CD14-positive monocyte (primary cell): ENCODE results near the gene CCDC149. TPM values are rescaled to one million over a fixed set of nuclear protein-coding genes. Genes with fewer than 3 reads are reported as not detected.

ENCODE experiments used
- DNase-seq, 3 donors: peaks; one replicate each; pipeline ENCODE4 v3.0.0-alpha.2; 2011 to 2022
- H2AFZ ChIP-seq: 2 replicates; pipeline ENCODE4 v1.6.0; 2012; ENCODE audit warnings: mild to moderate bottlenecking, low read depth, low read length, inconsistent platforms; ENCODE audit not compliant: insufficient read depth, poor library complexity, severe bottlenecking
- H3K27ac ChIP-seq, 2 donors: 1 replicate in 1 of 2; 2 replicates in 1 of 2; pipeline ENCODE4 v1.5.1; 2012 to 2013; ENCODE audit warnings: low read length in 2 of 2, control low read depth in 1 of 2, inconsistent platforms in 1 of 2, low read depth in 1 of 2, mild to moderate bottlenecking in 1 of 2
- H3K27me3 ChIP-seq, 2 donors: one replicate each; pipeline versions ENCODE4 v1.6.0 to v1.6.1; 2011 to 2013; ENCODE audit warnings: low read length in 2 of 2; ENCODE audit not compliant: control insufficient read depth in 2 of 2, insufficient read depth in 2 of 2
- H3K36me3 ChIP-seq, 2 donors: replicated peaks in 1 of 2; 1 replicate in 1 of 2; 2 replicates in 1 of 2; pipeline versions ENCODE4 v1.5.1 to v1.6.1; 2012 to 2013; ENCODE audit warnings: low read length in 2 of 2, control low read depth in 1 of 2, inconsistent platforms in 1 of 2, mild to moderate bottlenecking in 1 of 2; ENCODE audit not compliant: insufficient read depth in 2 of 2, control insufficient read depth in 1 of 2
- H3K4me1 ChIP-seq, 2 donors: 1 replicate in 1 of 2; 2 replicates in 1 of 2; pipeline versions ENCODE4 v1.5.1 to v1.6.1; 2012 to 2013; ENCODE audit warnings: low read length in 2 of 2, control low read depth in 1 of 2, inconsistent platforms in 1 of 2, mild to moderate bottlenecking in 1 of 2, moderate library complexity in 1 of 2; ENCODE audit not compliant: insufficient read depth in 2 of 2, control insufficient read depth in 1 of 2
- H3K4me2 ChIP-seq: replicated peaks from 2 replicates; pipeline ENCODE3; 2012; ENCODE audit warnings: low read length, moderate library complexity, mild to moderate bottlenecking; ENCODE audit not compliant: poor library complexity, severe bottlenecking; ENCODE audit errors: extremely low read depth
- H3K4me3 ChIP-seq, 3 experiments: fragments of 200-600 bp in 1 of 3; sonication (generic) in 1 of 3; replicated peaks in 1 of 3; 1 replicate in 2 of 3; 2 replicates in 1 of 3; pipeline ENCODE4 v1.5.1; 2011 to 2013; ENCODE audit warnings: low read length in 3 of 3, mild to moderate bottlenecking in 3 of 3, control low read depth in 2 of 3, low read depth in 2 of 3, inconsistent platforms in 1 of 3, moderate library complexity in 1 of 3
- H3K79me2 ChIP-seq: 2 replicates; pipeline ENCODE4 v1.6.0; 2012; ENCODE audit warnings: mild to moderate bottlenecking, control low read depth, inconsistent platforms, low read length, moderate library complexity; ENCODE audit not compliant: insufficient read depth
- H3K9ac ChIP-seq: 2 replicates; pipeline ENCODE4 v1.6.0; 2017; ENCODE audit warnings: low read length, mild to moderate bottlenecking; ENCODE audit not compliant: insufficient read depth, poor library complexity, severe bottlenecking
- H3K9me3 ChIP-seq, 2 donors: replicated peaks in 1 of 2; 1 replicate in 1 of 2; 2 replicates in 1 of 2; pipeline versions ENCODE4 v1.5.1 to v1.6.1; 2012 to 2013; ENCODE audit warnings: low read length in 2 of 2, control low read depth in 1 of 2; ENCODE audit not compliant: control insufficient read depth in 1 of 2, insufficient read depth in 1 of 2
- H4K20me1 ChIP-seq: 2 replicates; pipeline ENCODE4 v1.6.0; 2012; ENCODE audit warnings: mild to moderate bottlenecking, low read length, control low read depth, moderate library complexity; ENCODE audit not compliant: insufficient read depth
- H3K27ac Mint-ChIP-seq, 7 donors: one replicate each; pipeline ENCODE4 v1.8.0; 2020; ENCODE audit warnings: mild to moderate bottlenecking in 7 of 7, mixed read lengths in 7 of 7, moderate library complexity in 6 of 7, inconsistent platforms in 2 of 7
- H3K27me3 Mint-ChIP-seq, 3 donors: one replicate each; pipeline ENCODE4 v1.8.0; 2021 to 2022; ENCODE audit warnings: low read depth in 3 of 3, mild to moderate bottlenecking in 3 of 3, mixed read lengths in 3 of 3, moderate library complexity in 3 of 3, inconsistent platforms in 1 of 3
- H3K36me3 Mint-ChIP-seq, 2 donors: one replicate each; pipeline ENCODE4 v1.8.0; 2020; ENCODE audit warnings: mixed read lengths in 2 of 2, inconsistent platforms in 1 of 2, mild to moderate bottlenecking in 1 of 2
- H3K4me1 Mint-ChIP-seq: one replicate; pipeline ENCODE4 v1.8.0; 2020; ENCODE audit warnings: mild to moderate bottlenecking, mixed read lengths
- H3K4me3 Mint-ChIP-seq, 2 donors: one replicate each; pipeline ENCODE4 v1.8.0; 2020; ENCODE audit warnings: mild to moderate bottlenecking in 2 of 2, mixed read lengths in 2 of 2, moderate library complexity in 1 of 2
- H3K9me3 Mint-ChIP-seq, 7 donors: one replicate each; pipeline ENCODE4 v1.8.0; 2020 to 2022; ENCODE audit warnings: mixed read lengths in 7 of 7, mild to moderate bottlenecking in 6 of 7, moderate library complexity in 6 of 7, inconsistent platforms in 2 of 7
- CTCF ChIP-seq: fragments of 200-600 bp; IDR thresholded peaks from one replicate; pipeline ENCODE4 v1.8.0; 2022; ENCODE audit warnings: antibody characterized with exemption, mild to moderate bottlenecking
- WGBS: methylation state at CpG from one replicate; pipeline ENCODE4 v1.1.5; 2013; ENCODE audit warnings: missing lambda C conversion rate; ENCODE audit not compliant: insufficient coverage; 5-methylcytosine and 5-hydroxymethylcytosine counted together
- intact Hi-C, 2 donors: fragments of 100-400 bp; cut with micrococcal nuclease; formaldehyde crosslinking; loops; one replicate each; pipeline versions ENCODE4 v1.15.0 to v1.15.1; 2023
- polyA plus RNA-seq, 3 donors: library from polyadenylated mRNA; depleted of rRNA in 1 of 3; unstranded in 2 of 3; stranded (reverse) in 1 of 3; fragments of 300-500 nt in 2 of 3; fragments of >200 nt in 1 of 3; fragmentation: Illumina TruSeq in 2 of 3; gene quantifications; 1 replicate in 2 of 3; 2 replicates in 1 of 3; pipeline ENCODE4 v1.2.3, GENCODE V29; 2012 to 2021

Gene CCDC149
- polyA plus RNA-seq, 3 donors, result 5.5 to 15.8 (median 14.9) TPM

- Histone ChIP-seq H3K27me3 (no peaks in the 10 kb centered on the region), H3K27ac (no peak overlapping the region), H3K9me3 (no peaks in the 10 kb centered on the region), H3K4me2 (no peak overlapping the region), H4K20me1 (no peaks in the 10 kb centered on the region), H3K9ac (no peak overlapping the region), H3K79me2 (no peaks in the 10 kb centered on the region), H3K4me1 (no peaks in the 10 kb centered on the region), H3K4me3 (no peak overlapping the region), H3K36me3 (peaks cover 9 to 49% of the 10 kb centered on the region in 2 donors), H2AFZ (no peak overlapping the region)
- H3K36me3 Mint-ChIP-seq, result peaks cover 56 to 66% of the 10 kb centered on the region in 2 donors
- H3K9me3 Mint-ChIP-seq, result peaks cover 0 to 5% (median 0%) of the 10 kb centered on the region in 7 donors
- intact Hi-C loops, result no loop called here
- H3K27ac Mint-ChIP-seq, result no peak overlapping the region
- H3K27me3 Mint-ChIP-seq, result peaks cover 0 to 2% (median 0%) of the 10 kb centered on the region in 3 donors
- no peak for DNase-seq
- no peak for TF ChIP-seq CTCF
- peaks cover 1% of the 10 kb centered on the region for H3K4me1 Mint-ChIP-seq
- WGBS, result 100% methylated on average over 4 of the region's 6 CpGs
- no peak overlapping the region for H3K4me3 Mint-ChIP-seq
Measured at GRCh38 chr4:24809815-24810405, 102.9 kb downstream of the CCDC149 start.

- TF ChIP-seq CTCF, result no peak
- peaks cover 1% of the 10 kb centered on the region for H3K4me1 Mint-ChIP-seq
- H2AFZ ChIP-seq, result no peak overlapping the region
- peaks cover 52 to 61% of the 10 kb centered on the region in 2 donors for H3K36me3 Mint-ChIP-seq
- no peaks in the 10 kb centered on the region for H3K9me3 ChIP-seq
- peaks cover 9 to 49% of the 10 kb centered on the region in 2 donors for H3K36me3 ChIP-seq
- DNase-seq, result no peak
- peaks cover 0 to 2% (median 0%) of the 10 kb centered on the region in 3 donors for H3K27me3 Mint-ChIP-seq
- no peak overlapping the region for H3K4me3 ChIP-seq
- H3K9ac ChIP-seq, result no peak overlapping the region
- intact Hi-C loops, result no loop called here
- H3K79me2 ChIP-seq, result no peaks in the 10 kb centered on the region
- H3K4me2 ChIP-seq, result no peak overlapping the region
- no peaks in the 10 kb centered on the region for H4K20me1 ChIP-seq
- no peak overlapping the region for H3K4me3 Mint-ChIP-seq
- H3K4me1 ChIP-seq, result no peaks in the 10 kb centered on the region
- H3K27ac Mint-ChIP-seq, result no peak overlapping the region
- no peaks in the 10 kb centered on the region for H3K27me3 ChIP-seq
- 100% methylated on average over 2 of the region's 2 CpGs for WGBS
- no peak overlapping the region for H3K27ac ChIP-seq
- H3K9me3 Mint-ChIP-seq, result peaks cover 0 to 5% (median 0%) of the 10 kb centered on the region in 7 donors
Measured at GRCh38 chr4:24809376-24809775, 103.5 kb downstream of the CCDC149 start.
